Neural cell (in vitro differentiated cells): ENCODE results near the gene STRAP. TPM values are rescaled to one million over a fixed set of nuclear protein-coding genes. Genes with fewer than 3 reads are reported as not detected.

Experiments used
- H2AFZ ChIP-seq: fragments of 200-600, 300-800 bp; sonication (generic), shearing (Covaris generic); 2 replicates; pipeline ENCODE4 v1.6.0; 2014; ENCODE audit warnings: low read depth, mild to moderate bottlenecking, antibody characterized with exemption, low read length, moderate library complexity
- H3F3A ChIP-seq: fragments of 200-600 bp; shearing (Covaris generic); 2 replicates; pipeline ENCODE4 v1.6.1; 2016; ENCODE audit warnings: mild to moderate bottlenecking, moderate library complexity, mixed read lengths, antibody characterized with exemption, low read length; ENCODE audit not compliant: insufficient read depth, poor library complexity, severe bottlenecking
- H3K27ac ChIP-seq: fragments of 200-600, 300-800 bp; sonication (generic), shearing (Covaris generic); 2 replicates; pipeline ENCODE4 v1.5.1; 2014; ENCODE audit warnings: mild to moderate bottlenecking, low read length, moderate library complexity
- H3K27me3 ChIP-seq: fragments of 300-800, 200-600 bp; sonication (generic), shearing (Covaris generic); 2 replicates; pipeline ENCODE4 v1.6.0; 2014; ENCODE audit warnings: mild to moderate bottlenecking, low read depth, low read length, moderate library complexity; ENCODE audit not compliant: insufficient read depth
- H3K36me3 ChIP-seq: fragments of 300-800, 200-600 bp; sonication (generic), shearing (Covaris generic); 2 replicates; pipeline ENCODE4 v1.5.1; 2014; ENCODE audit warnings: mild to moderate bottlenecking, antibody characterized with exemption, low read length, moderate library complexity; ENCODE audit not compliant: insufficient read depth
- H3K4me2 ChIP-seq: fragments of 300-800, 200-600 bp; sonication (generic), shearing (Covaris generic); 2 replicates; pipeline ENCODE4 v1.6.0; 2014; ENCODE audit warnings: mild to moderate bottlenecking, low read length
- H3K4me3 ChIP-seq: fragments of 300-800, 200-600 bp; sonication (generic), shearing (Covaris generic); 2 replicates; pipeline ENCODE4 v1.5.1; 2014; ENCODE audit warnings: mild to moderate bottlenecking, low read length, moderate library complexity
- H3K79me2 ChIP-seq: fragments of 200-600 bp; shearing (Covaris generic); replicated peaks from 2 replicates; pipeline ENCODE4 v1.6.0; 2014; ENCODE audit warnings: mild to moderate bottlenecking, low read length, moderate library complexity; ENCODE audit not compliant: insufficient read depth
- H3K9ac ChIP-seq: fragments of 300-800, 200-600 bp; sonication (generic), shearing (Covaris generic); 2 replicates; pipeline ENCODE4 v1.6.1; 2016; ENCODE audit warnings: mild to moderate bottlenecking, low read length, mixed read lengths
- H3K9me2 ChIP-seq: fragments of 200-600 bp; shearing (Covaris generic); 2 replicates; pipeline ENCODE4 v1.6.1; 2016; ENCODE audit warnings: mild to moderate bottlenecking, low read length, mixed read lengths; ENCODE audit not compliant: insufficient read depth
- H3K9me3 ChIP-seq: fragments of 200-600, 300-800 bp; sonication (generic), shearing (Covaris generic); 2 replicates; pipeline ENCODE4 v1.6.1; 2016; ENCODE audit warnings: mild to moderate bottlenecking, mixed run types, low read length, moderate library complexity, mixed read lengths
- H4K20me1 ChIP-seq: fragments of 200-600 bp; shearing (Covaris generic); 2 replicates; pipeline ENCODE4 v1.6.1; 2016; ENCODE audit warnings: mild to moderate bottlenecking, mixed run types; ENCODE audit not compliant: insufficient read depth
- EP300 ChIP-seq: fragments of 450-650 bp; conservative IDR thresholded peaks from 2 replicates; pipeline ENCODE4 v1.6.1; 2014; ENCODE audit warnings: antibody characterized with exemption, mild to moderate bottlenecking, moderate library complexity; ENCODE audit not compliant: poor library complexity, severe bottlenecking
- EZH2 ChIP-seq: fragments of 200-600, 300-800 bp; shearing (Covaris generic), sonication (generic); IDR thresholded peaks from 2 replicates; pipeline ENCODE4 v1.6.1; 2014; ENCODE audit warnings: antibody characterized with exemption, low read length, borderline replicate concordance, mild to moderate bottlenecking; ENCODE audit not compliant: insufficient read depth, poor library complexity, severe bottlenecking
- MXI1 ChIP-seq: fragments of 450-650 bp; conservative IDR thresholded peaks from 2 replicates; pipeline ENCODE4 v1.6.1; 2014; ENCODE audit warnings: antibody characterized with exemption, mild to moderate bottlenecking; ENCODE audit not compliant: poor library complexity, severe bottlenecking
- POLR2AphosphoS5 ChIP-seq: IDR thresholded peaks from 2 replicates; pipeline ENCODE4 v1.6.1; 2012
- RAD21 ChIP-seq: fragments of 450-650 bp; conservative IDR thresholded peaks from 2 replicates; pipeline ENCODE4 v1.6.1; 2014; ENCODE audit warnings: antibody characterized with exemption, mild to moderate bottlenecking, moderate library complexity
- SMC3 ChIP-seq: fragments of 450-650 bp; conservative IDR thresholded peaks from 2 replicates; pipeline ENCODE4 v1.6.1; 2014; ENCODE audit warnings: antibody characterized with exemption, mild to moderate bottlenecking, moderate library complexity; ENCODE audit not compliant: poor library complexity
- TAF1 ChIP-seq: IDR thresholded peaks from 2 replicates; pipeline ENCODE4 v1.6.1; 2012; ENCODE audit warnings: low read depth
- polyA plus RNA-seq: library from polyadenylated mRNA; depleted of rRNA; stranded (reverse); fragments of >200 nt; gene quantifications from 2 replicates; pipeline ENCODE4 v1.2.3, GENCODE V29; 2014
- TF ChIP-seq, protein P1 (sequence below): fragments of 450-650 bp; IDR thresholded peaks from 2 replicates; pipeline ENCODE4 v1.5.1; 2014; ENCODE audit warnings: antibody characterized with exemption, mild to moderate bottlenecking, moderate library complexity; ENCODE audit not compliant: poor library complexity, severe bottlenecking
- TF ChIP-seq, protein P2 (sequence below): IDR thresholded peaks from 2 replicates; pipeline ENCODE4 v1.6.1; 2012; ENCODE audit warnings: borderline replicate concordance

STRAP gene
- polyA plus RNA-seq, 1 donor from 2014 or later = 213 TPM

- no peaks in the 10 kb centered on the region for H3K9me2 ChIP-seq
- no peak overlapping the region for H3K4me2 ChIP-seq
- no peaks in the 10 kb centered on the region for H3K79me2 ChIP-seq
- no peaks in the 10 kb centered on the region for H4K20me1 ChIP-seq
- H3K27me3 ChIP-seq = no peaks in the 10 kb centered on the region
- no peak overlapping the region for H2AFZ ChIP-seq
- no peaks in the 10 kb centered on the region for H3F3A ChIP-seq
- no peak overlapping the region for H3K4me3 ChIP-seq
- no peaks in the 10 kb centered on the region for H3K9me3 ChIP-seq
- no peak overlapping the region for H3K9ac ChIP-seq
- no peak overlapping the region for H3K27ac ChIP-seq
- TF ChIP-seq TAF1 = no peak
- no peak for TF ChIP-seq RAD21
- TF ChIP-seq, protein P1, sequence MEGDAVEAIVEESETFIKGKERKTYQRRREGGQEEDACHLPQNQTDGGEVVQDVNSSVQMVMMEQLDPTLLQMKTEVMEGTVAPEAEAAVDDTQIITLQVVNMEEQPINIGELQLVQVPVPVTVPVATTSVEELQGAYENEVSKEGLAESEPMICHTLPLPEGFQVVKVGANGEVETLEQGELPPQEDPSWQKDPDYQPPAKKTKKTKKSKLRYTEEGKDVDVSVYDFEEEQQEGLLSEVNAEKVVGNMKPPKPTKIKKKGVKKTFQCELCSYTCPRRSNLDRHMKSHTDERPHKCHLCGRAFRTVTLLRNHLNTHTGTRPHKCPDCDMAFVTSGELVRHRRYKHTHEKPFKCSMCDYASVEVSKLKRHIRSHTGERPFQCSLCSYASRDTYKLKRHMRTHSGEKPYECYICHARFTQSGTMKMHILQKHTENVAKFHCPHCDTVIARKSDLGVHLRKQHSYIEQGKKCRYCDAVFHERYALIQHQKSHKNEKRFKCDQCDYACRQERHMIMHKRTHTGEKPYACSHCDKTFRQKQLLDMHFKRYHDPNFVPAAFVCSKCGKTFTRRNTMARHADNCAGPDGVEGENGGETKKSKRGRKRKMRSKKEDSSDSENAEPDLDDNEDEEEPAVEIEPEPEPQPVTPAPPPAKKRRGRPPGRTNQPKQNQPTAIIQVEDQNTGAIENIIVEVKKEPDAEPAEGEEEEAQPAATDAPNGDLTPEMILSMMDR = no peak
- no peak for TF ChIP-seq EP300
- TF ChIP-seq POLR2AphosphoS5 = no peak
- TF ChIP-seq, protein P2, sequence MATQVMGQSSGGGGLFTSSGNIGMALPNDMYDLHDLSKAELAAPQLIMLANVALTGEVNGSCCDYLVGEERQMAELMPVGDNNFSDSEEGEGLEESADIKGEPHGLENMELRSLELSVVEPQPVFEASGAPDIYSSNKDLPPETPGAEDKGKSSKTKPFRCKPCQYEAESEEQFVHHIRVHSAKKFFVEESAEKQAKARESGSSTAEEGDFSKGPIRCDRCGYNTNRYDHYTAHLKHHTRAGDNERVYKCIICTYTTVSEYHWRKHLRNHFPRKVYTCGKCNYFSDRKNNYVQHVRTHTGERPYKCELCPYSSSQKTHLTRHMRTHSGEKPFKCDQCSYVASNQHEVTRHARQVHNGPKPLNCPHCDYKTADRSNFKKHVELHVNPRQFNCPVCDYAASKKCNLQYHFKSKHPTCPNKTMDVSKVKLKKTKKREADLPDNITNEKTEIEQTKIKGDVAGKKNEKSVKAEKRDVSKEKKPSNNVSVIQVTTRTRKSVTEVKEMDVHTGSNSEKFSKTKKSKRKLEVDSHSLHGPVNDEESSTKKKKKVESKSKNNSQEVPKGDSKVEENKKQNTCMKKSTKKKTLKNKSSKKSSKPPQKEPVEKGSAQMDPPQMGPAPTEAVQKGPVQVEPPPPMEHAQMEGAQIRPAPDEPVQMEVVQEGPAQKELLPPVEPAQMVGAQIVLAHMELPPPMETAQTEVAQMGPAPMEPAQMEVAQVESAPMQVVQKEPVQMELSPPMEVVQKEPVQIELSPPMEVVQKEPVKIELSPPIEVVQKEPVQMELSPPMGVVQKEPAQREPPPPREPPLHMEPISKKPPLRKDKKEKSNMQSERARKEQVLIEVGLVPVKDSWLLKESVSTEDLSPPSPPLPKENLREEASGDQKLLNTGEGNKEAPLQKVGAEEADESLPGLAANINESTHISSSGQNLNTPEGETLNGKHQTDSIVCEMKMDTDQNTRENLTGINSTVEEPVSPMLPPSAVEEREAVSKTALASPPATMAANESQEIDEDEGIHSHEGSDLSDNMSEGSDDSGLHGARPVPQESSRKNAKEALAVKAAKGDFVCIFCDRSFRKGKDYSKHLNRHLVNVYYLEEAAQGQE = no peak
- TF ChIP-seq SMC3 = no peak
- no peak for TF ChIP-seq MXI1
- TF ChIP-seq EZH2 = no peak
- no peaks in the 10 kb centered on the region for H3K36me3 ChIP-seq
Observed at GRCh38 chr12:15937902-15938301, 55.7 kb downstream of the STRAP start.

DNA sequence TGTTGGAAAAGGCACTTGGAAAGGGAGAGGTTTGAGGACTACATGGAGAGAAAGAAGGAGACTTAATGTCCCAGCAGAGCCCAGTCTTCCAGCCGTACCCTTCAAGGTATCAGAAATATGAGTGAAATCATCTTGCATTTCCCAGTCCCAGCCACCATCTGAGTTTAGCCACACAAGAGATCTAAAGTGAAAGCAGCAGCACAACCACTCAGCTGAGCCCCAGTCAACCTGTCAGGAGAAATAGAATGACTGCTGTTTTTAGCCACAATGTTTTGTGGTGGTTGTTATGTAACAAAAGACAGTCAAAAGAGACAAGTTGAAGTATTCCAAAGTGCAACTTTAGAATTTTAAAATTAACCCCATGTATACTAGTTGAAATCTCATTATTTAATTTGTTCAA lies 56.9 kb downstream of the STRAP start:
- Histone ChIP-seq H2AFZ (no peak overlapping the region), H3K79me2 (no peaks in the 10 kb centered on the region), H3K9me2 (no peaks in the 10 kb centered on the region), H3K4me2 (no peak overlapping the region), H3K27me3 (no peaks in the 10 kb centered on the region), H4K20me1 (no peaks in the 10 kb centered on the region), H3K9ac (no peak overlapping the region), H3F3A (no peaks in the 10 kb centered on the region), H3K4me3 (no peak overlapping the region), H3K27ac (no peak overlapping the region), H3K9me3 (no peaks in the 10 kb centered on the region), H3K36me3 (no peaks in the 10 kb centered on the region)
- TF ChIP-seq, protein P1 = no peak
- TF ChIP-seq POLR2AphosphoS5 = no peak
- TF ChIP-seq RAD21 = no peak
- no peak for TF ChIP-seq MXI1
- no peak for TF ChIP-seq TAF1
- TF ChIP-seq EZH2 = no peak
- TF ChIP-seq SMC3 = no peak
- TF ChIP-seq EP300 = no peak
- TF ChIP-seq, protein P2 = no peak
